GM18499 (cell line): ENCODE data around the gene ZNF385B.

ENCODE experiments used
- ATAC-seq: cut with Tn5 transposase; IDR thresholded peaks from one replicate; pipeline ENCODE4 v1.9.1; 2021; ENCODE audit warnings: moderate number of reproducible peaks; ENCODE audit not compliant: insufficient read depth, unreplicated experiment

ZNF385B gene

DNA sequence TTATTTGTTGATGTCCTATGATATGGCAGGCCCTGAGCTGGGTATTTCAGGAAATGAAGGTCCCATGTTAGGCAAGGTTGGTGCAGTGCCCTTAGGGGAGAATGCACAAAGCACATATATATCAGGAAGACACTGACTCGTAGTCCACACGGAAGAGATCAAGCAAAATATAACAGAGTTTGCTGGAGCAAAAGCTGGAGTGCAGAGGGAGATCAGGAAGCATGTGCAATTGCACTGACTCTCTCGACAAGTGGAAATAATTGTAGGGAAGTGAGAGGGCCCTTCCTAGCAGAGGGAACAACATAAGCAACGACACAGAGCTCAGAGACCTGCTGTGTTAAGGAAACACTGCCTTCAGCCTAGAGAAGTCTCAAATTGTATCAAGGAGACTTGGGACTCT, 4.2 kb downstream of the ZNF385B start:
- ATAC-seq, result no peak

DNA sequence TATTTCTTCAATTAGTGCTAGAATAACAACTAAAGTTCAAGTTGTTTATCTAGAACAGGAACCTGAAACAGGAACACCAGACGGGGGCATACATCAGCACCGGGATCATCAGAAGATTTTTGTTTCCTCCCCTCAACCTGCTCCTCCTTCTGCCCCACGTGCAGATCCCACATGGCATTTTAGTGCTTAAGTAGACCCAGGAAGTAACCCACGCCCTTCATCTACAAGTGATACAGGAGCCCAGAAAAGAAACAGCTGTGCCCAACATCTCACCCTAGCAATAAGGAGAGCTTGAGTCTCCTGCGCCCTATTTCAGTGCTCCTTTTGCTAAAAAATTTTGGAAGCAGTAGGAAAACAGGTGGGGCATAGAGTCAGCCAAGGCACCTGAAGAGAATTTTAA, 5.2 kb downstream of the ZNF385B start:
- no peak for ATAC-seq

DNA sequence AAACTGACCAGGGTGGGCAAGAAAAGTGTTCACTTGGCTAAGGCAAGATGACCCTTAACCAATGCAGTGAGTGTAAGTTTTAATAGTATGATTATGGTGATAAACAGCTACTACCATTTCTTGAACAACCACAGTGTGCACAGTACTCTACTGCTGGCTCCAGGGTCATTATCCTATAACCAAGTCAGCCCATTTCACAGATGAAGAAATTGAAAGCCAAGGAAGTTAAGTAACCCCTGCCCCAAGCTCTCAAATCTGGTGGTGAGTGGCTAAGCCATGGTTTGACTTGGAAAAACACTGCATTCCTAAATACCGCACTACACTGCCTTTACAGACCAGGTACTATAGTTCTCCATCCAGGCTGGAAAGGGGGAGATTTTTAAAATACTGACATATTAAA, 5.7 kb downstream of the ZNF385B start:
- ATAC-seq, result no peak

DNA sequence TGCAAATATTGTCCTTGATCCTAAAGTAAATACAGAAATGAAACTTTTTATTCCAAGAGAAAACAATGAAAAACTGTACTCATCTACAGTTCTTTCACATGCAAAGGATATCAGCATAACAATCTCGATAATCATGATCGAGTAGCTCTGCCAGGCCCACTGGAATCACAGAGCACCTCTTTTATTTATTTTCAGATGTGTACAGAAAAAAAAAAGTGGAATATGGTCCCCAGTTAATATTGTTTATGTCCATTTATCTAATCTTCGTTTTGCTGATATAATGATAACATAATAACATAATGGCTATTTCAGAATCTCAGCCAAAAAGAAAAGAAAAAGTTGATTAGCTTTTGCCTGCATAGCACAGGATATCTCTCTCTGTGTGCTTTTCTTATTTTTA, 6.5 kb downstream of the ZNF385B start:
- ATAC-seq, result no peak

DNA sequence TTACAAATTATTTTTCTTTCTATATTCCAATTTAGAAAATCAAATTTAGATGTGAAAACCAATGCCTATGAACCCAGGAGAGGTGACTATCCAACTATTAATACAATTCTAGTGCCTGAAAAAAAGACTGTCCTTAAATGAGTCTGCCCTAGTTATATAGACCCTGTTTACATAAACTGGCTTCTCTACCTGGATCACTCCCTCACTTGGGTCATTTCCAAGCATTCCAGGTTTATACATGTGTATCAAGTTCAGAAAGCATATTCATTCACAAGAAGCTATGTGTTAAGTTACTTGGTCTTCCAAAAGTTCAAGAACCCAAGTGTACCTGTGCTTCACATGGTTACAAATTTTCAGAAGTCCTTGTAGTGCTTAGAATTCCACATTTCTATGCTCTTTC, 8.3 kb downstream of the ZNF385B start:
- no peak for ATAC-seq

DNA sequence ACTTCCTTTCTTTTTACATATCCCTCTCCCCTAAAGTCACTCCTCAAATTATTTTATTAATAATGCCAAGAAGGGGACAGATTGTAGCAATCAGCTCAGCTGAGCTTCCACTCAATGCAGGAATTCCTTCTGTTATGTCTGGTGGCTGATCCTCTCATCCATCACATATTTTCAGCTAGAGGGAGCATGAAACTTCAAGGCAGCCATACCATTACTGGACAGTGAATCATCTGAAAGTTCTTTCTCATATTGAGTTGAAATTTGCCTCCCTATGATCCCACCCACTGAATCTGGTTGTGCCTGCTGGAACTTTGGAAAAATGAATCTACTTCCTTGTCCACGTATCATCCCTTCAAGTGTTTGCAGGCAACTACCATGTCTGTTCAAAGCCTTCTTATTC, 11.2 kb downstream of the ZNF385B start:
- no peak for ATAC-seq

DNA sequence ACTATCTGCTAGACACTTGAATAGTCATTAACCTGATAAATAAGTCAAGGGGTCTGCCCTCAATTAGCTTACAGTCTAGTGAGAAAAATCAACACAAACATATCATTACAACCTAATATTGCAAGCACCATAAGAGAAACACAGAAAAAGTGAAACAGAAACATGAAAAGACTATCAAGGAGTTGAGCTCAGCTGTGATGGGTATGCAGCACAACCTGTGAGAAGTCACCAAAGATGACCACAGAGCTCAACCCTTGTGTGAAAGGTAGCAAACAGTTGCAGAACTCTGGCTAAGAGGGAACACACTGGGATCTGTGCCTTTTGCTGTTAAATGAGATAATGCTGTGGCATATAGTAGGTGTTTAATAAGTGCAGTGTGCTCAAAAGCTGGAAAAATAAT, 11.7 kb downstream of the ZNF385B start:
- ATAC-seq, result no peak

DNA sequence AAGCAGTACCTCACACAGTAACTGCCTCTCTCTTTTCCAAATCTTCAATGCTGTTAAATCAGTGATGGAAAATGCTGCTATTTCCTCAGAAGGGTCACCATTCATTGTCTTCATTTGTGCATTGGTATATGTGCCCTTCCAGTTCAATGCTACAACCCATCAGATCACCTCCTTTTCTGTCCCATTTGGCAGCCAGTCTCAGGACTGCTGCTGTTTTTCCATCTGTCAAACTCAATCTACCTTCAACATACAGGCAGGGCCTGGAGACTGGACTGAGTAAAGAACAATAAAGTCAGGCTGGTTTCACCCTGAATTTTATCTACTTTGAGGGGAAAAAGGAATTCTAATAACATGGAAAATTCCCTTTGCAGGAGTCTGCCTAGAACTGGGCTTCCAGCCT, 17.9 kb downstream of the ZNF385B start:
- no peak for ATAC-seq

DNA sequence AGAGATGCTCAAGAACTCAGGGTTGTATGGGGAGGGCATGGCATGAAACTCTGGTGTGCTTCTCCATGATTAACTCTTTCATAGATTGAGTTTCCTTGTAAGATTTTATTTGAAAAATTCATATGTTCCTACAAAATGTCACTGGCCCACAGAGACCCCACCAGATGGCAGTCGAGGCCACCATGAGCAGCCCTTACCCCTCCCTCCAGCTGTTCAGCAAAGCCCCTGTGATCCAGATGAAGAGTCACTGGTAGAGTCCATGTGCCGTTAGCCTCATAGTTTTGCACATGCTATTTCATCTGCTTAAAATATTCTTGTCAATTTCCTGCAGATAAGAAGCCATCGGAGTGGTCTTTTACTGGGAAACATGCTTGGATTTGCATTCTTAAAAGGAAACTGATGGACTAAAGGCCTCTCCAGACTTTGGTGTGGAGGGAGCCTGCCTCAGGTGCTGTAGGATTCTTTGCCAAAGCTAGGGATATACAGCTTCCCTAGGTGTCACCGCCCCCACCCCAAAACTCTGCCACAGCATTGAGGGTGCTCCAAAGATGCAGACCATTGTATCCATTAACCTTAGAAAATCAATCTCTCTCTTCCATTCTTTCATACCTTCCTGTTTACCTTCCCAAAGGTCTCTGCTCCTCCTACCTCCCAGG, 18.8 kb downstream of the ZNF385B start:
- ATAC-seq, result no peak

DNA sequence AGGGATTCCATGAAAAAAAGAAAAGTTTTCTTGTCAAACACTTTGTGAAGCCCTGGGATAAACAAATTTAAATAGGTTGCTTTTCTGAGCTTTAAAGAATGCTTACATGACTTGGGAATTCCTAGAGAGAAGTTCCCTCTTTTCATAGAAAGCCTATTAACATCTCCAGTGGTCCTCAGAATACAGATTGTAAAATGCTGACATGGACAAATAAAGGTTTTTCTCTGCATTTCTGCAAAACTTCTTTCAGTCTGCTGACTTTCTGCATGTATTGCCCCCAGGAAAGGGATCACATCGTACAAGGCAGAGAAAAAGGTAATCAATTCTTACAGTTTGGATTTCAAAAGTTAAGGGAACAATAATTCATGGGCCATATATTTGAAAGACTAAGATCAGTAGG, 20.6 kb downstream of the ZNF385B start:
- no peak for ATAC-seq

DNA sequence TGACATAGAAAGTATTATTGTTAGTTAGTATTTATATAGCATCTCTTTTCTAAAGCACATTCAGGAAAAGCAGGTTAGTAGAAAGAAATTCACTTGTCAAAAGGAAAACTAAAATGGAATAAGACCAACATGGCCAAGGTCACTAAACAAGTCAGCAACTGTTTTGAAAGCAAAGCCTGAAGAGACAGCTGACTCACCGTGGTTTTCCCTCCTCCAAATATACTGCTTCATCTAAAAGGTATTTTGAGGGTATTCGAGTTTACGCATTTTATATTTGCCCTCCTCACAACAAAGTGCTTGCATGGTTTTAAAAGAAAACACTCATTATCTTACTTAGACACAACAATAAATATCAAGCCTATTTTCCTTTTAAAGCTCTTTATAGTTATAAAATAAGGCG, 24.0 kb downstream of the ZNF385B start:
- no peak for ATAC-seq

DNA sequence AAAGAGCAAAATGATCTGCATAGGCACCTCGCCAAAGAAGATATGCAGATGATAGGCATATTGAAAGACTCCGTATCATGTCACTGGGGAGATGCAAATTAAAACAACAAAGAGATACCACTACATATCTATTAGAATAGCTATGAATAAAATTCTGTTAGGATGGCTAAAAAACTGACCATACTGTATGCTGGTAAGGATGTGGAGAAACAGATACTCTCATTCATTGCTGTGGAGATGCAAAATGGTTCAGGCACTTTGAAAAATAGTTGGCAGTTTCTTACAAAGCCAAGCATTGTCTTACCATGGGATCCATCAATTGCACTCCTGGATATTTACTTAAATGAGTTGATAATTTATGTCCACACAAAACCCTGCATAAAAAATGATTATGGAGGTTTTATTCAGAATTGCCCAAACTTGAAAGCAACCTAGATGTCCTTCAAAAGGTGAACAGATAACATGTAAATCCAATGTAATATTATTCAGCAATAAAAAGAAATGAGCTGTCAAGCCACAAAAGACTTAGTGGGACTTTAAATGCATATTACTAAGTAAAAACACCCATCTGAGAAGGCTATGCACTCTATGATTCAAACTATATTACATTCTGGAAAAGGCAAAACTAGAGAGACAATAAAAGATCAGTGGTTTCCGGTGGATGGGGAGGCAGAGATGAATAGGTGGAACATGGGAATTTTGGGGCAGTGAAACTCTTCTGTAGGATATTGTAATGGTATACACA, 31.2 kb downstream of the ZNF385B start:
- no peak for ATAC-seq

DNA sequence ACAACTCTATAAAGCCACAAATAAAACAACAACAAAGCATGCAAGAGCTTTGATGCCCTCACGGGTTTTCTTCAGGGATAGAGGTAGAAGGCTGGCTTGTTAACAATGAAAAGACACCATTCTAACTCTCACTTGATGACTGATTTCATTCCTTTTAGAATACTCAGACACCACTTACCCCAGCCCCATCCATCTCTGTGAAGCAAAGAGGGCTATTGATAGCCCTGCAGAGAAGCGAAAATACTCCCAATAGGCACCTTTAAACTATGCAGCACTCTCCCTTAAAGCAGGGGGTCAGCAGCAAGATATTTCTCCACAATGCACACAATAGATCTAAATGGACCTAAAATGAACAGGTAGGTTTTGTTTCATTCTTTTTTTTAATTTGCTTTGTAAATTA, 35.1 kb downstream of the ZNF385B start:
- ATAC-seq, result no peak

DNA sequence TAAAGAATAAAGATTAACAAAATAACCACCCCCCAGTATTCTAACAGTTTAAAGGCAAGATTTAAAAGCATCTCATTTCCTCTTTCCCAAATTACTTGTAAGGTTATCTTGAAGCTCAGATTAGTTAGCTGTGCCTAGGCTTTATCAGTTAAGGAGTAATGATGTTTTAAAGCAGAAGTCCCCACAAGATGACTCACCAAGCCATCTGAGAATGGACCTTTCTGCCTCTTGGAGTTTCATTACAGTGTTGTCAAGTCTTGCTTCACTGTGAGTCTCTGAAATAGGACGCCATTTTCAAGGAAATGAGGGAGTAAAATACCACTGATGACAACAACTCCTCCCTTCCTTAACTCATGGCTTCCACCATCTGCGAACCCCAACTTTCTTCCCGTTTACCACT, 35.9 kb downstream of the ZNF385B start:
- no peak for ATAC-seq

DNA sequence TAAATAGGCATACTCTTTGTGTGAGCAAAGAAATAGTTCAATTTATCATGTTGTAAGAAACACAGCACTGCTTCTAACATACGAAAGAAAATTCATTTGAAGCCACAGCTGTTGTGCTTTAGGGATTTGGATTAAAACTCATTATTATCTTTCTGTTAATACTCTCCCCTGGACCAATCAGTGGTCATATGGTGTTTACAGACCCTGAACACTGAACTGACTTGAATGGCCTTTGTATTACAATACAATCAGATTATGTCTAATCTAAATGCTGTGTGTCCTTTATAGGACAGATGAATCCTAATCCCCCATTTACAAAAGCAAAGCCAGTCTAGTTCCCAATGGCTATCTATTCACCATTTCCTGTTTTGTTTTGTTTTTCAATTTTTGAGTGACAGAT, 36.5 kb downstream of the ZNF385B start:
- ATAC-seq, result no peak

DNA sequence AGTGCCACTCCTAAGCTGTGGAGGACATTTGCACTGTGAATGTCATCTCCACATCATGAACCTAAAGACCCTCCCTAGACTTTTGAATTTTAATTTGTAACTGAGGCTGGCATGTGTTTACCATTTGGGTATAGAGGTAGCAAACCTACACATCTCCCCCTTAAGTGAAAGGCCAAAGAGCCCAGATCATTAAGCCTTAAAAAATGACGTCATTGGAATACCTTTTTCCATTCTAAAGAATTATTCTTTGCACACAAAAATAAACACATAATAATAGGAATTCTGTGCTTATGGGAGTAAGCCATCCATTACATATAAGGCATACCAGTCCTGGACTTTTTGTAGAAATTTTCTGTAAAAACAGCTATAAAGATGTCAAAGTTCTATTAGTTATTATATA, 38.9 kb downstream of the ZNF385B start:
- no peak for ATAC-seq

DNA sequence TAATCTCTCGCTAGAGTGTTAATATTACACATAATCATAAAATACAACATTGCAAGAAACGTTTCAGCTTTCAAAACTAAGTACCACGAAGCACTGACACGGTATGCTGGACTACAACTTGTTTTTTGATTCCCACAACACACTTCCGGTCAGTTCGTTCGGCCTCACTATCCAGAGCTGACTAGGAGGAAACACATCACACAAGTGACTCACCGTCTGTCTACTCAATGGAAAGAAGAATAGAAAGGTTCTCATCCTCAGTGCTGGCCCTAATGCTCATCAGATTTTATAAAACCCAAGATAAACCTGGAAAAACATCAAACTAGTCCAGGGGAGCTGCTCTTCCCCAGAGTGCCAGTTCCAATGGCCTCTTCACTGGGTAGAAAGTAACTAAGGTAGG, 42.9 kb downstream of the ZNF385B start:
- ATAC-seq, result no peak

DNA sequence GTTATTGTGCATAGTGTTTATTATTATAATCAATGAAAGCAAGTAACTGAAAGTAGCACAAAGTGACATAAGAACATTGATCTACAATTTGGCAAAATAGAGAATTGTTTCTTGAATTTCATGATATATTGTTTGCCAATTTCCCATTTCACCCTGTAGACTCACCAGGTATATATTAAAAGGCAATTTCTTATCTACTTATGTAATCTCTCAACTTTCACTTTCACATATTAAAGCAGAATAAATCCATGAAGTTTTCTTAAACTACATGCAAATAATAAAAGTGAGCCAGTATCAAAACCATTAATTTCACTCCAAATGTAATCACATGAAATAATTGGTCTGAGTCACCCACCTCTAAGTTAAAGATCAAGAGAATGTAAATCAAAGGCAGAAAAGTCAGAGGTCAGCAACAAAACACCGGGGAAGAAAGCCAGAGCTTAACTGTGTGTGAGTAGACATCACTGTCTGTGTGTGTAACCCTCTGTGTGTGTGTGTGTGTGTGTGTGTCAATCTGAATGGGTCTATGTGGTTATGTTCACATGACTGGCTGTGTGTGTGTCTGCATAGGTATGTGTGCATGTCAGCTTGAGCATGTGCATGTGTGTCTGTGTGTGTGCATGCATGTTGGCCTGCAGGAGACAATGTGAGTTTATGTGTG, 44.1 kb downstream of the ZNF385B start:
- no peak for ATAC-seq

DNA sequence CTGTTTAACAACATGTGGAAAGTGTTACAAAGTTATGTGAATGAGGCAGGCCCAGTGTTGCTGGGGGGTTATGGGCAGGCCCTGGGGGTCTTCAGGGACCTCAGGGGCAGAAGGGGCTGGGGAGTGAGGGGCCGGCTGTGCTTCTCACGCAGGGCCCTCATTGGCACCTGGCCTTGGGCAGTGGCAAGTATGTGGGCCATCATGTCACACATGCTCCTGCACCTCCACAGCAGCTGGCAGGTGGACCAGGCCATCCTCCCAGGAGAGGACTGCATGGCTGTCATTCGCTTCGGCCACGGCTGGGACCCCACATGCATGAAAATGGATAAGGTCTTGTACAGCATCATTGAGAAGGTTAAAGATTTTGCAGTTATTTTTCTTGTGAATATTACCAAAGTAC, 47.4 kb downstream of the ZNF385B start:
- no peak for ATAC-seq

DNA sequence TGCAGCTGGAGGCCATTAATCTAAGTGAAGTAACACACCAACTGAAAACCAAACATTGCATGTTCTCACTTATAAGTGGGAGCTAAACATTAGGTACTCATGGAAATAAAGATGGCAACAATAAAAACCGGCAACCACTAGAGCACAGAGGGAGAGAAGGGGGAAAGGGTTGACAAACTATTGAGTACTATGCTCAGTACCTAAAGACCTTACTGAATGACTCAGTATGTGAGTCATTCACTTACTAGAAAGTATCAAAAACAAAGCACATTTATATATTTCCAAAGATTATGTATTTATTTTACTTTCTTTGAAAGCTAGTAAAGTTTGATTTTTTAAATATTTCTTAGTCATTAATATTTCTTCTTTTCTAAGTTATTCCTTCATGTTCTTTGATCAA, 48.9 kb downstream of the ZNF385B start:
- no peak for ATAC-seq

DNA sequence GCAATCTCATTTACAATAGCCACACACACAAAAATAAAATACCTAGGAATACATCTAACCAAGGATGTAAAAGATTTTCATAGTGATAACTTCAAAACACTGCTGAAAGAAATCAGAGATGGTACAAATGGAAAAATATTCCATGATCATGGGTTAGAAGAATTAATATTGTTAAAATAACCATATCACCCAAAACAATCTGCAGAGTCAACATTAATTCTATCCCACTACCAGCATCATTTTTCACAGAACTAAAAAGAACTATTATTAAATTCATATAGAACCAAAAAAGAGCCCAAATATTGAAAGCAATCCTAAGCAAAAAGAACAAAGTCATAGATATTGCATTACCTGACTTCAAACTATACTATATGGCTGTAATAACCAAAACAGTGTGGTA, 50.4 kb downstream of the ZNF385B start:
- no peak for ATAC-seq

DNA sequence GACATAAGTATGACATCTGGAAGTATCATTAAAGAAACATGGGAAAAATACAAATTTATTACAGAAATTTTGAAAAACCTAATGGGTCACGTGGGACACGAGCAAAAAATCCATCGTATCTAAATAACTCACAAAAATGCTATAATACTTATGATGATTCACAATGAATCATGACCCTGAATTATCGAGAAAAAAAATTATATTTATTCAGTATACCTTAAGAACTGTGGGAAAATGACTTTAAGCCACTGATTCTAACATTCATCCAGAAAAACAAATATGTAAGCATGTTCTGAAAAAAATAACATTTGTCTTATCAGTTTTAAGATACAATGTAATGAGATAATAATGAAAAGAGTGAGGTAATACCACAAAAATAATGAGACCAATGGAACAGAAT, 51.8 kb downstream of the ZNF385B start:
- no peak for ATAC-seq
